ENCODE measurements around the gene RNF13.

The RNF13 gene

GRCh38 chr3:149990423-149990948 lies 177.5 kb downstream of the RNF13 start:
- no peak for DNase-seq
- Histone ChIP-seq H3K9me3 (ENCODE audit: severe bottlenecking) (peaks cover 7% of the 10 kb centered on the region), H3K36me3 (no peaks in the 10 kb centered on the region), H3K27me3 (ENCODE audit: insufficient read depth, low read depth, severe bottlenecking) (no peaks in the 10 kb centered on the region), H3K27ac (no peak overlapping the region), H3K4me3 (ENCODE audit: low read depth, low read length) (no peak overlapping the region)
- no peak for TF ChIP-seq CTCF (IDR thresholded peaks at IDR 0.05; ENCODE audit: low read depth, low read length)

DNA sequence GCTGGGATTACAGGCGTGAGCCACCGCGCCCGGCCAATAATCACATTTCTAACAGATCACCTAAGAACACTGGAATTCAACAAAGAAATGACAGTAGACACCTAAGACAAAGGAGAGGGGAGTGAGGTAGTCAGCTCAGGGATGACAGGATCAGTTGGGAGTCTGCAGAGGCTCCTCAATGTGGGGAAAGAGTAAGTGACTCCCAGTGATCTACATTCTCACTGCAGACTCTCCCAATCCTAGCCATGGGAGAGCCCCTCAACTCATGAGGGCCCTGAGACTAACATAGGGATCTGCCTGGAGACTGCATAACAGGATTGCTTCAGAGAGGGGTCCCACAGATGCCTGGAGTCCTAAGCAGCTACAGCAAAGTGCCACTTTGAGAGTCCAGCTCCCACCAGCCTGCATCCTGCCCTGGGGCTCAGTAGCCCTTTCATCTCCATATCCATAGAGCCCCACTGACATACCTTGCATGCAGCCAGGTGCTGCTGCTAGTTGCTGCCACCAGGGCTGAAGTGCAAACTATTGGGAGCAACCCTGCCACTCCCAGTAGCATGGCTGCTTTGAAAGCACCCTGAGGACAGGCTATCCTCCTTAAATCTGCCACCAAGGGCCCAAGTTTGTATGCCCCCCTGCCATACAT lies 179.5 kb downstream of the RNF13 start:
- no peak for TF ChIP-seq CTCF (IDR thresholded peaks at IDR 0.05; ENCODE audit: low read depth, low read length)
- no peak overlapping the region for H3K27ac ChIP-seq
- no peak for DNase-seq
- peaks cover 7% of the 10 kb centered on the region for H3K9me3 ChIP-seq (ENCODE audit: severe bottlenecking)
- H3K4me3 ChIP-seq (ENCODE audit: low read depth, low read length) = no peak overlapping the region
- no peaks in the 10 kb centered on the region for H3K27me3 ChIP-seq (ENCODE audit: insufficient read depth, low read depth, severe bottlenecking)
- no peaks in the 10 kb centered on the region for H3K36me3 ChIP-seq

GRCh38 chr3:149998946-149999345 lies 185.9 kb downstream of the RNF13 start:
- DNase-seq = no peak
- H3K27ac ChIP-seq = no peak overlapping the region
- no peak for TF ChIP-seq CTCF (IDR thresholded peaks at IDR 0.05; ENCODE audit: low read depth, low read length)
- H3K4me3 ChIP-seq (ENCODE audit: low read depth, low read length) = no peak overlapping the region
- peaks cover 9% of the 10 kb centered on the region for H3K9me3 ChIP-seq (ENCODE audit: severe bottlenecking)
- no peaks in the 10 kb centered on the region for H3K36me3 ChIP-seq
- H3K27me3 ChIP-seq (ENCODE audit: insufficient read depth, low read depth, severe bottlenecking) = no peaks in the 10 kb centered on the region

- TF ChIP-seq CTCF (IDR thresholded peaks at IDR 0.05; ENCODE audit: low read depth, low read length) = no peak
- H3K9me3 ChIP-seq (ENCODE audit: severe bottlenecking) = peaks cover 7% of the 10 kb centered on the region
- no peak for DNase-seq
These were observed 186.4 kb downstream of the RNF13 start for GRCh38 chr3:149999421-149999820.

DNA sequence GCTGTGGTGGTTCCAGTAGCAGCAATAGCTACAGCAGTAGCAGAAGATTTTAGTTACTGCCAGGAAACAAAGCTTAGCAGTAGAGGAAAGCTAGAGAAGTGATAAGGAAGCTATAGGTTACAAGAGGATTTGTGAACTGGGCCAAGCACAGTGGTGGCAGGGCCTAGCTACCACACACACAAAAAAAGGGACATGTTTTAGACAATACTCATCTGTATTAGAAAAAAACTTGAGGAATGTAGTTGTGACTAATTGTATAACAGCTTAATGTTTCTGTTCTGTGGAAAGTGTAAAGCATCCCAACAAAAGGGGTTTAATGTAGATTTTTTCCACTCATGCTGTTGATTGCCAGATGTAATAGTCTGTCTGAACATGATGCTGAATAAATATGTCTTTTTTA lies 187.6 kb downstream of the RNF13 start:
- H3K36me3 ChIP-seq = no peaks in the 10 kb centered on the region

More at GRCh38 chr3:149999421-149999820, 186.4 kb downstream of the RNF13 start:
- no peaks in the 10 kb centered on the region for H3K27me3 ChIP-seq (ENCODE audit: insufficient read depth, low read depth, severe bottlenecking)
- no peaks in the 10 kb centered on the region for H3K36me3 ChIP-seq
- no peak overlapping the region for H3K4me3 ChIP-seq (ENCODE audit: low read depth, low read length)
- H3K27ac ChIP-seq = no peak overlapping the region

More for the DNA sequence above, 187.6 kb downstream of the RNF13 start:
- DNase-seq = no peak
- peaks cover 2% of the 10 kb centered on the region for H3K9me3 ChIP-seq (ENCODE audit: severe bottlenecking)
- no peak overlapping the region for H3K27ac ChIP-seq
- no peak for TF ChIP-seq CTCF (IDR thresholded peaks at IDR 0.05; ENCODE audit: low read depth, low read length)
- H3K4me3 ChIP-seq (ENCODE audit: low read depth, low read length) = no peak overlapping the region
- no peaks in the 10 kb centered on the region for H3K27me3 ChIP-seq (ENCODE audit: insufficient read depth, low read depth, severe bottlenecking)
